NCI-H1092 (cell line): ENCODE measurements around the gene TELO2.

ENCODE experiments used
- DNase-seq: peaks from one replicate; lab custom pipeline; 2025; lab: John Stamatoyannopoulos, UW

TELO2 gene

GRCh38 chr16:1519831-1520230 is 26.7 kb downstream of the TELO2 start:
- no peak for DNase-seq

GRCh38 chr16:1520461-1520860 is 27.3 kb downstream of the TELO2 start:
- no peak for DNase-seq

- DNase-seq, result no peak
Observed at GRCh38 chr16:1523581-1524245, 30.6 kb downstream of the TELO2 start.

- no peak for DNase-seq
Observed at GRCh38 chr16:1524366-1524765, 31.2 kb downstream of the TELO2 start.

- no peak for DNase-seq
Observed at GRCh38 chr16:1525871-1526607, 32.9 kb downstream of the TELO2 start.

- DNase-seq, result no peak
Observed at GRCh38 chr16:1526608-1527555, 33.7 kb downstream of the TELO2 start.

GRCh38 chr16:1527836-1528811 is 35.0 kb downstream of the TELO2 start:
- no peak for DNase-seq

GRCh38 chr16:1528921-1529537 is 35.9 kb downstream of the TELO2 start:
- no peak for DNase-seq

- DNase-seq, result no peak
Observed at GRCh38 chr16:1530349-1530882, 37.3 kb downstream of the TELO2 start.

GRCh38 chr16:1530883-1531637 is 37.9 kb downstream of the TELO2 start:
- no peak for DNase-seq

- DNase-seq, result no peak
Observed at GRCh38 chr16:1531638-1531910, 38.4 kb downstream of the TELO2 start.

GRCh38 chr16:1532081-1532760 is 39.1 kb downstream of the TELO2 start:
- no peak for DNase-seq

GRCh38 chr16:1532771-1533170 is 39.6 kb downstream of the TELO2 start:
- DNase-seq, result no peak

- no peak for DNase-seq
Observed at GRCh38 chr16:1533443-1533951, 40.3 kb downstream of the TELO2 start, which contains the start of gene TMEM204. TSS of gene TMEM204 (plus strand) at chr16:1533666. CDS start at chr16:1534276, 610 bp downstream.

GRCh38 chr16:1534021-1535020 is 41.2 kb downstream of the TELO2 start:
- DNase-seq, result no peak

- DNase-seq, result no peak
Observed at GRCh38 chr16:1535391-1536291, 42.5 kb downstream of the TELO2 start.

GRCh38 chr16:1536601-1537000 is 43.4 kb downstream of the TELO2 start:
- no peak for DNase-seq
